Neuronal stem cell (in vitro differentiated cells): ENCODE results near the gene CYP2U1.

Experiments
- DNase-seq: peaks from one replicate; pipeline ENCODE4 v3.0.0-alpha.2; 2013; ENCODE audit warnings: low spot score
- H2AFZ ChIP-seq: one replicate; pipeline ENCODE4 v1.6.1; 2013; ENCODE audit warnings: mild to moderate bottlenecking, low read length, inconsistent platforms
- H2AK5ac ChIP-seq: 2 replicates; pipeline ENCODE4 v1.6.1; 2013; ENCODE audit warnings: low read depth, mild to moderate bottlenecking, inconsistent platforms, low read length, moderate library complexity, mixed read lengths
- H2BK120ac ChIP-seq: 2 replicates; pipeline ENCODE4 v1.6.1; 2013; ENCODE audit warnings: low read depth, mild to moderate bottlenecking, inconsistent platforms, low read length, moderate library complexity, mixed read lengths
- H2BK12ac ChIP-seq: one replicate; pipeline ENCODE4 v1.6.1; 2013; ENCODE audit warnings: low read length, inconsistent platforms
- H2BK15ac ChIP-seq: 2 replicates; pipeline ENCODE4 v1.6.1; 2013; ENCODE audit warnings: mild to moderate bottlenecking, low read length, inconsistent platforms, mixed read lengths
- H2BK5ac ChIP-seq: one replicate; pipeline ENCODE4 v1.6.1; 2013; ENCODE audit warnings: inconsistent platforms, mild to moderate bottlenecking, low read length, moderate library complexity
- H3K14ac ChIP-seq: one replicate; pipeline ENCODE4 v1.6.1; 2013; ENCODE audit warnings: low read length, inconsistent platforms
- H3K18ac ChIP-seq: 2 replicates; pipeline ENCODE4 v1.6.1; 2013; ENCODE audit warnings: low read length, inconsistent platforms
- H3K23ac ChIP-seq: 2 replicates; pipeline ENCODE4 v1.6.1; 2013; ENCODE audit warnings: low read depth, mild to moderate bottlenecking, mixed read lengths, low read length, inconsistent platforms; ENCODE audit not compliant: poor library complexity
- H3K27ac ChIP-seq: replicated peaks from 3 replicates; pipeline ENCODE4 v1.5.1; 2013; ENCODE audit warnings: low read length, inconsistent platforms
- H3K27me3 ChIP-seq, 3 experiments: 2 replicates each; pipeline ENCODE4 v1.6.1; 2013; ENCODE audit warnings: low read length in 3 of 3, mild to moderate bottlenecking in 2 of 3, inconsistent platforms in 1 of 3, low read depth in 1 of 3, mixed read lengths in 1 of 3, moderate library complexity in 1 of 3; ENCODE audit not compliant: control insufficient read depth in 3 of 3, insufficient read depth in 3 of 3
- H3K36me3 ChIP-seq, 2 donors: replicated peaks in 1 of 2; 2 replicates each; pipeline ENCODE4 v1.6.1; 2013; ENCODE audit warnings: low read length in 2 of 2; ENCODE audit not compliant: control insufficient read depth in 2 of 2, insufficient read depth in 2 of 2
- H3K4ac ChIP-seq: 2 replicates; pipeline ENCODE4 v1.6.1; 2013; ENCODE audit warnings: inconsistent platforms, mild to moderate bottlenecking, low read length, moderate library complexity
- H3K4me1 ChIP-seq, 2 donors: 1 replicate in 1 of 2; 2 replicates in 1 of 2; pipeline ENCODE4 v1.6.1; 2013; ENCODE audit warnings: low read length in 2 of 2, low read depth in 1 of 2; ENCODE audit not compliant: control insufficient read depth in 2 of 2, insufficient read depth in 1 of 2
- H3K4me2 ChIP-seq: one replicate; pipeline ENCODE4 v1.6.1; 2013; ENCODE audit warnings: mild to moderate bottlenecking, low read length, inconsistent platforms; ENCODE audit not compliant: insufficient read depth, poor library complexity, severe bottlenecking
- H3K4me3 ChIP-seq, 2 donors: 2 replicates each; pipeline ENCODE4 v1.5.1; 2013; ENCODE audit warnings: low read length in 2 of 2, mild to moderate bottlenecking in 2 of 2, inconsistent platforms in 1 of 2, moderate library complexity in 1 of 2
- H3K79me1 ChIP-seq: one replicate; pipeline ENCODE4 v1.6.1; 2013; ENCODE audit warnings: low read depth, mild to moderate bottlenecking, inconsistent platforms, low read length, moderate library complexity
- H3K9ac ChIP-seq: one replicate; pipeline ENCODE4 v1.6.1; 2013; ENCODE audit warnings: mild to moderate bottlenecking, low read depth, low read length, inconsistent platforms; ENCODE audit not compliant: poor library complexity
- H3K9me3 ChIP-seq, 2 donors: replicated peaks in 1 of 2; 2 replicates each; pipeline versions ENCODE3 to v1.6.1; 2013; ENCODE audit warnings: low read length in 2 of 2, mild to moderate bottlenecking in 2 of 2, inconsistent platforms in 1 of 2, low read depth in 1 of 2, mixed read lengths in 1 of 2, moderate library complexity in 1 of 2; ENCODE audit not compliant: control insufficient read depth in 2 of 2, insufficient read depth in 1 of 2
- H4K8ac ChIP-seq: one replicate; pipeline ENCODE4 v1.6.1; 2013; ENCODE audit warnings: low read depth, mild to moderate bottlenecking, inconsistent platforms, low read length, moderate library complexity
- H4K91ac ChIP-seq: one replicate; pipeline ENCODE4 v1.6.1; 2013; ENCODE audit warnings: low read length, low read depth, mild to moderate bottlenecking, inconsistent platforms; ENCODE audit not compliant: poor library complexity
- WGBS, 2 donors: extraction: QIAGEN DNeasy Blood & Tissue Kit; methylation state at CpG; one replicate each; pipeline ENCODE4 v1.1.7; 2013; ENCODE audit warnings: missing lambda C conversion rate in 2 of 2, mixed read lengths in 1 of 2; ENCODE audit not compliant: insufficient read length in 2 of 2, insufficient replicate concordance in 1 of 2; ENCODE audit errors: extremely low coverage in 2 of 2; 5-methylcytosine and 5-hydroxymethylcytosine counted together

The CYP2U1 gene

GRCh38 chr4:107908377-107908776 lies 23.0 kb upstream of the CYP2U1 start:
- Histone ChIP-seq H3K79me1 (no peaks in the 10 kb centered on the region), H3K23ac (no peak overlapping the region), H3K4me1 (no peaks in the 10 kb centered on the region), H3K18ac (no peak overlapping the region), H2BK15ac (no peak overlapping the region), H3K9ac (no peak overlapping the region), H4K8ac (no peak overlapping the region), H2BK12ac (no peak overlapping the region), H2BK5ac (no peak overlapping the region), H3K4ac (no peak overlapping the region), H3K4me2 (no peak overlapping the region), H2AFZ (no peak overlapping the region), H3K36me3 (no peaks in the 10 kb centered on the region), H3K14ac (no peak overlapping the region), H4K91ac (no peak overlapping the region), H2AK5ac (no peak overlapping the region), H2BK120ac (no peak overlapping the region), H3K4me3 (no peak overlapping the region), H3K27ac (no peak overlapping the region), H3K27me3 (no peaks in the 10 kb centered on the region), H3K9me3 (no peaks in the 10 kb centered on the region)
- no CpG with 5 or more reads among the region's 7 CpGs for WGBS, 2 donors
- DNase-seq = no peak

- H2BK12ac ChIP-seq = no peak overlapping the region
- peak; percentile 66 for DNase-seq
- no peak overlapping the region for H3K4me3 ChIP-seq
- no peak overlapping the region for H2BK5ac ChIP-seq
- no peak overlapping the region for H2AFZ ChIP-seq
- no peak overlapping the region for H2AK5ac ChIP-seq
- no peaks in the 10 kb centered on the region for H3K27me3 ChIP-seq
- no peak overlapping the region for H3K9ac ChIP-seq
- H3K4me2 ChIP-seq = no peak overlapping the region
- no peak overlapping the region for H2BK15ac ChIP-seq
- H3K23ac ChIP-seq = no peak overlapping the region
- H4K91ac ChIP-seq = no peak overlapping the region
- H3K9me3 ChIP-seq = no peaks in the 10 kb centered on the region
- no CpG with 5 or more reads among the region's 2 CpGs for WGBS, 2 donors
- no peaks in the 10 kb centered on the region for H3K4me1 ChIP-seq
- H3K36me3 ChIP-seq = no peaks in the 10 kb centered on the region
- H2BK120ac ChIP-seq = no peak overlapping the region
- no peak overlapping the region for H3K4ac ChIP-seq
- no peak overlapping the region for H3K18ac ChIP-seq
- H4K8ac ChIP-seq = no peak overlapping the region
- H3K14ac ChIP-seq = no peak overlapping the region
- H3K79me1 ChIP-seq = no peaks in the 10 kb centered on the region
- H3K27ac ChIP-seq = no peak overlapping the region
These were observed 18.0 kb upstream of the CYP2U1 start for GRCh38 chr4:107913283-107913899.

GRCh38 chr4:107915220-107915619 lies 16.1 kb upstream of the CYP2U1 start:
- H3K36me3 ChIP-seq = no peaks in the 10 kb centered on the region
- H2BK12ac ChIP-seq = no peak overlapping the region
- H2AK5ac ChIP-seq = no peak overlapping the region
- DNase-seq = no peak
- H3K9ac ChIP-seq = no peak overlapping the region
- no CpG with 5 or more reads among the region's 1 CpG for WGBS, 2 donors
- no peaks in the 10 kb centered on the region for H3K27me3 ChIP-seq
- no peaks in the 10 kb centered on the region for H3K4me1 ChIP-seq
- no peak overlapping the region for H3K4ac ChIP-seq
- H2BK15ac ChIP-seq = no peak overlapping the region
- H3K9me3 ChIP-seq = no peaks in the 10 kb centered on the region
- no peak overlapping the region for H3K27ac ChIP-seq
- no peak overlapping the region for H3K18ac ChIP-seq
- H3K4me3 ChIP-seq = no peak overlapping the region
- H3K4me2 ChIP-seq = no peak overlapping the region
- H3K79me1 ChIP-seq = no peaks in the 10 kb centered on the region
- no peak overlapping the region for H4K8ac ChIP-seq
- H3K14ac ChIP-seq = no peak overlapping the region
- H2AFZ ChIP-seq = no peak overlapping the region
- no peak overlapping the region for H3K23ac ChIP-seq
- no peak overlapping the region for H4K91ac ChIP-seq
- H2BK120ac ChIP-seq = no peak overlapping the region
- H2BK5ac ChIP-seq = no peak overlapping the region

- Histone ChIP-seq H3K4ac (no peak overlapping the region), H2BK120ac (no peak overlapping the region), H4K8ac (no peak overlapping the region), H3K9me3 (no peaks in the 10 kb centered on the region), H2AK5ac (no peak overlapping the region), H3K14ac (no peak overlapping the region), H3K18ac (no peak overlapping the region), H2BK15ac (no peak overlapping the region), H3K23ac (no peak overlapping the region), H2AFZ (no peak overlapping the region), H3K4me3 (no peak overlapping the region), H3K36me3 (no peaks in the 10 kb centered on the region), H3K79me1 (no peaks in the 10 kb centered on the region), H2BK5ac (no peak overlapping the region), H3K4me2 (no peak overlapping the region), H2BK12ac (no peak overlapping the region), H4K91ac (no peak overlapping the region), H3K27me3 (peaks cover 0 to under 1% (median 0%) of the 10 kb centered on the region in 3 experiments), H3K9ac (no peak overlapping the region), H3K27ac (no peak overlapping the region), H3K4me1 (no peaks in the 10 kb centered on the region)
- DNase-seq = no peak
These were observed 14.7 kb upstream of the CYP2U1 start for GRCh38 chr4:107916623-107917022.
